ENCODE measurements around the gene HIPK3.

GRCh38 chr11:33375688-33376311 lies 118.6 kb downstream of the HIPK3 start, which contains the start of gene KIAA1549L:
- TF ChIP-seq CTCF (IDR thresholded peaks at IDR 0.05 in 4 of 5, conservative IDR thresholded peaks at IDR 0.05 in 1 of 5) (no peak), POLR2A (IDR thresholded peaks at IDR 0.05) (no peak)

All from gastrocnemius medialis (tissue), 4 donors.